Measurements from ENCODE around the gene AKAP12.
A peak's percentile ranks its signal among the peaks of the same experiment; 100 is the strongest.

AKAP12 gene

DNA sequence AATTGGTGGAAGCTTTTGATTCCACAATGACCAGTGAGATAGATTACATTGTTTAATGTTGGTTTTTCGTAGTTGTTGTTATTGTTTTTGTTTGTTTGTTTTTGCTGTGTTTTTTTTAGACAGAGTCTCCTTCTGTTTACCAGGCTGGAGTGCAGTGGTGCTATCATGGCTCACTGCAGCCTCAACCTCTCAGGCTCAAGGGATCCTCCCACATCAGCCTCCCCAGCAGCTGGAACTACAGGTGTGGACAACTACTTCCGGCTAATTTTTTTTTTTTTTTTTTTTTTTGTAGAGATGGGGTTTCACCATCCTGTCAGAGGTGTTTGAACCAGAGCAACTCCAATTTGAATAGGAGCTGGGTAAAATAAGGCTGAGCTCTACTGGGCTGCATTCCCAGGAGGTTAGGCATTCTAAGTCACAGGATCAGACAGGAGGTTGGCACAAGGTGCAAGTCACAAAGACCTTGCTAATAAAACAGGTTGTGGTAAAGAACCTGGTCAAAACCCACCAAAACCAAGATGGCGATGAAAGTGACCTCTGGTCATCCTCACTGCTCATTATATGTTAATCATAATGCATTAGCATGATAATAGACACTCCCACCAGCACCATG is 10.9 kb upstream of the AKAP12 start:
- H3K4me1 Mint-ChIP-seq = peaks cover 8% of the 10 kb centered on the region
- ATAC-seq (no peak), DNase-seq (ENCODE audit: low spot score in 2 of 2) (no peak)
- no peaks in the 10 kb centered on the region for H3K9me3 Mint-ChIP-seq
- H3K36me3 Mint-ChIP-seq = no peaks in the 10 kb centered on the region
- H3K4me3 Mint-ChIP-seq = no peak overlapping the region
- no peak overlapping the region for H3K27ac Mint-ChIP-seq

DNA sequence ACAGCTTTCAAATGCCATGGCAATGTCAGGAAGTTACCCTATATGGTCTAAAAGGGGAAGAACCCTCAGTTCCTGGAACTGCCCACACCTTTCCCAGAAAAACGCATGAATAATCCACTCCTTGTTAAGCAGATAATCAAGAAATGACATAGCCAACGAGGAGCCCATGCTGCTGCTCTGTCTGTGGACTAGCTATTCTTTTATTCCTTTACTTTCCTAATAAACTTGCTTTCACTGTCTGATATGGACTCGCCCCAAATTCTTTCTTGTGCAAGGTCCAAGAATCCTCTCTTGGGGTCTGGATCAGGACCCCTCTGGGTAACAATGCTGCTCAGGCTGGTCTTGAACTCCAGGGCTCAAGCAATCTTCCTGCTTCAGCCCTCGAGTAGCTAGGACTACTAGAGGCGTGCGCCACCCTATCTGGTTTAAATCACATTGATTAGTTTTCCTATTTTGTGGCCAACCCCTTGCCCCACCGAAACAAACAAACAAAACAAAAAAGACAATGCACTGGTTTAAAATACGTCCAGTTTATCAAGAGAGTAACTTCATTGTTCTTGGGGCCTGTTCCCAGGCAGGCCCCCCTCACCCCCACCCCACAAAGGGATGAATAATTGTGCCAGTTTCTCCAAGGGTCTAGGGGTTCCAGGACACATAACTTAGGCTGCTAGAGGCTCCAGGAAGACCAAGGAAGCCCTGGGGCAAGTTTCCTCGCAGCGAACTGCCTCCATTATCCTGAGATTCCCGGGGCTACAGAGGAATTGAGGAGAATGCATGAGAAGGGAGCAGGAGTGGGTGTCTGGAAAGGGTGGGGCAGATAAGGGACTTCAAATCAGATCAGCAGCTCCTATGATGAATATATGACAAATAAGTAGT is 10.1 kb upstream of the AKAP12 start:
- DNase-seq (ENCODE audit: low spot score in 2 of 2) (peak; percentile 41 to 72), ATAC-seq (peak; percentile 87)
- Mint-ChIP-seq H3K27ac (no peak overlapping the region), H3K9me3 (no peaks in the 10 kb centered on the region), H3K4me3 (no peak overlapping the region), H3K4me1 (peaks cover 8% of the 10 kb centered on the region), H3K36me3 (no peaks in the 10 kb centered on the region)

DNA sequence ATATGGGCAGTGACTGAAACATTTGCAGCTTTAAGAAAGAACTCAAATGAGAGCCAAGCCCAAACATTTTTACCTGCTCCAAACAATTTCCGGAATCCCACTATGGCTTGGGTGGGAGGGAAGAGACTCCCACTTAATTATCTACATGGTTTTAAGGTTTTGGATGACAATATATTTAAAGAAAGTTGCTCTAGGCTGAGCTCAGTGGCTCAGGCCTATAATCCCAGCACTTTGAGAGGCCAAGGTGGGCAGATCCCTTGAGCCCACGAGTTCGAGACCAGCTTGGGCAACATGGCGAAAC is 9.5 kb upstream of the AKAP12 start:
- Mint-ChIP-seq H3K4me3 (no peak overlapping the region), H3K27ac (no peak overlapping the region), H3K4me1 (peaks cover 8% of the 10 kb centered on the region), H3K36me3 (no peaks in the 10 kb centered on the region), H3K9me3 (no peaks in the 10 kb centered on the region)
- ATAC-seq (no peak), DNase-seq (ENCODE audit: low spot score in 2 of 2) (no peak)

DNA sequence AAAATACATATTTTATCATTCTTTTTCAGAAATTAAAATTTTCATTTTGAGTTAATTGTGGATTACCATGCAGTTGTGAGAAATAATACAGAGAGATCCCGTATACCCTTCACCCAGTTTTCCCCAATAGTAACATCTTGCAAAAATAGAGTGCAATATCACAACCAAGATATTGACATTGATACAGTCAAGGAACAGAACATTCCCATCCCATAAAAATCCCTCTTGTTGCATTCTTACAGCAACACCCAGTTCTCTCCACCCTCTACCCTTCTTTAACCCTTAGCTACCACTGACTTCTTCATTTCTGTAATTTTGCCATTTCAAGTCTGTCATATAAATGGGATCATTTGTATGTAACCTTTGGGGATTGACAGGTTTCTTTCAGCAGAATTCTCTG is 6.9 kb upstream of the AKAP12 start:
- no peaks in the 10 kb centered on the region for H3K36me3 Mint-ChIP-seq
- no peaks in the 10 kb centered on the region for H3K9me3 Mint-ChIP-seq

DNA sequence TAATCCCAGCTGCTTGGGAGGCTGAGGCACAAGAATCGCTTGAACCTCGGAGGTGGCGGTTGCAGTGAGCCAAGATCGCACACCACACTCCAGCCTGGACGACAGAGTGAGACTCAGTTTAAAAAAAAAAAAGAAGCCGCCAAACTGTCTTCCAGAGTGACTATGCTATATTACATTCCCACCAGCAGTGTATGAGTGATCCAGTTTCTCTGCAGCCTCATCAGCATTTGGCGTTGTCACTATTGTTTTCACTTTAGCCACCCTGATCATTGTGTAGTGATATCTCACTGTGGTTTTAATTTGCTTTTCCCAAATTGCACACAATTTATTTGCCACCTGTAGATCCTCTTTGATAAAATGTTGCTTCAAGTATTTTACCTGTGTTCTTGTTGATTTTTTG is 6.0 kb upstream of the AKAP12 start:
- no peak for ATAC-seq
- DNase-seq (ENCODE audit: low spot score in 2 of 2) = no peak
- Mint-ChIP-seq H3K9me3 (no peaks in the 10 kb centered on the region), H3K4me3 (no peak overlapping the region), H3K4me1 (peaks cover 8% of the 10 kb centered on the region), H3K27ac (no peak overlapping the region), H3K36me3 (no peaks in the 10 kb centered on the region)

More for the DNA sequence above, 6.9 kb upstream of the AKAP12 start:
- no peak overlapping the region for H3K4me3 Mint-ChIP-seq
- ATAC-seq (no peak), DNase-seq (ENCODE audit: low spot score in 2 of 2) (no peak)
- H3K4me1 Mint-ChIP-seq = peaks cover 8% of the 10 kb centered on the region
- no peak overlapping the region for H3K27ac Mint-ChIP-seq

DNA sequence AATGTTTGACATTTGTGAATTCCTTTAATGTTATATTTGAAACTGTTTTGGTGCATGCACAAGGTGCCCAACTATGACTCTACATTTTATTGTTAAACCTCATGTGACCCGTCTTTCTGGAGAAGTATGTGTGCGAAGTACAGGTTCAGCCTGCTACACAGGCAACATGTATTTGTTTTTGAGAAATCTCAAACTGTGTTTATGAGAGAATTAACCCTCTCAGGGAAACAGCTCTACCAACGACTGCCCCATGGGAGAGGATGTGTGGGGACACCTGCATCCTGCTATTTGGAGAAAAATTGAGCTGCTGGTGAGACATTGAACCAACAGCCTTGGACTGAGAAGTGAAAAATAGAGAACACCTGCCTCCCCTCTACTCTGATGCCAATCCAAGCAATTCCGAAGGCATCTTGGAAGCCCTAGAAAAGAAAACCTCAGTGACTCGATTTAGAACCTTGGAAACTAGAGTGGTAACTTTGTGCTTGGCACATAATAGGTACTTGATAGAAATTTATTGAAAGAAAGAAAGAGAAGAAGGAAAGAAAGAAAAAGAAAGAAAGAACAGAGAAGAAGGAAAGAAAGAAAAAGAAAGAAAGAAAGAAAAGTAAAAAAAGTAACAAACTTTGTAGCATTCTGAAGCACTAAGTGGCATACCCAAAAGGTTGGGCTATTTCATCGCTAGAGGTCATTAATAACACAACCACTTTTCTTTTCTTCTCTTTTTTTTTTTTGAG is 2.9 kb upstream of the AKAP12 start:
- ATAC-seq (no peak), DNase-seq (ENCODE audit: low spot score in 2 of 2) (no peak)
- Mint-ChIP-seq H3K9me3 (no peaks in the 10 kb centered on the region), H3K4me1 (no peaks in the 10 kb centered on the region), H3K36me3 (no peaks in the 10 kb centered on the region), H3K27ac (no peak overlapping the region), H3K4me3 (no peak overlapping the region)

DNA sequence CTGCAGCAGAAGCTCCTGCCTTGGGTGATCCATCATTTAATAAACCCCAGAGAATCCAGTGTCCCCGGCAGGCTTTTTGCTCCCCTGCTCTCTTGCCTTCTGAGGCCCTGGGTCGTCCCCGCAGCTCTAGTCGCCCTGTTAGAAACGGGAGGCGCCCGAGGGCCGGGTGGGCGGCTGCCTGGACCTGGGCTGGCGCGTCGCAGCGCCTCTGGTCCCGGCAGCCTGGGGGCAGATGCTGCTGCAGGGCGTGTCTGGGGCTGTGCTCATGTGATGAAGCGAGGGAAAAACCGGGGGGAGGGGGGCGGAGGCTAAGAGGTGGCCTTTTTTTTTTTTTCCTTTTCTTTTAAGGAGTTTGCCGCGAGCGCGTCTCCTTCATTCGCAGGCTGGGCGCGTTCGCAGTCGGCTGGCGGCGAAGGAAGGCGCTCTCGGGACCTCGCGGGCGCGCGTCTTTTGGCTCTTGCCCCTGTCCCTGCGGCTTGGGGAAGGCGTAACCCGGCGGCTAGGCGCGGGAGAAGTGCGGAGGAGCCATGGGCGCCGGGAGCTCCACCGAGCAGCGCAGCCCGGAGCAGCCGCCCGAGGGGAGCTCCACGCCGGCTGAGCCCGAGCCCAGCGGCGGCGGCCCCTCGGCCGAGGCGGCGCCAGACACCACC is 394 bp downstream of the AKAP12 start:
- H3K27ac Mint-ChIP-seq = no peak overlapping the region

DNA sequence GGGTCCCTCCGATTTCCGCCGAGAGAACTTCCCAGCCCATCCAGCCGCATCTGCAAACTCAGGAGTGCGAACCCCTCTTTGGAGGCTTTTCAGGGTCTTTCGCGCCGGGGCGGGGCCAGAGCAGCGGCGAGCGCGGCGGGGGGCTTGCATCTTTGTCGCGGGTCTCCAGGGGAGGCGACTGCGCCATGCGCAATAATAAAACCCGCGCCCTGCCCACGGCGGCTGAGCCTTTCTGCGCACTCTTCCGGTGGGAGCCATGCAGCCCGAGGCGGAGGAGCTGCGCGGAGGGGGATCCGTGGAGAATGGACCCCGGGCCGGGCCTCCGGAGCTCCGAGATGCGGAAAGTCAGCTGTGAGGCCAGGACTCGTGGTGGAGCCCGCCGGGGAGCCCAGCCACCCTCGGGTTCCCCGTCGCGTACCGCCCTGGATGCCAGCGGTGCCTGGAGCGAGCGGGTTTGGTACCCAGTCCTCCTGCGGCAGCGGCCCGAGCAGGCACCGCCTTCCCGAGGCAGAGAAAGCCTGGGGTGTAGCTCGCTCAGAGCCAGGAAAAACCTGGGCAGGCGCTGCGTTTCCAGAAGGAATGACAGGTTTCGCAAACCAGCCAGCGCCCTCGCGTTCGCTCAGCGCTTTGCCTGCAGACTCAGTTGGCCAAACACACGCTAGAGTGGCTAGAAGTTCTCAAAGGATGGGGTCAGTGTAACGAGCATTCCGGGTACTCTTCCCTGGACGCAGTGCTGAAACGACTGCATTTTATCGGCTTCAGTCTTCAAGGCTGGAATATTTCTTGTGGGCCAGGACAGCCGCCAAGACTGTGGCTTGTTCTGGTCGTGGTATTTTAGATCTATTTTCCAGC is 1.2 kb downstream of the AKAP12 start:
- Mint-ChIP-seq H3K4me3 (peak overlapping the region; percentile 69), H3K9me3 (no peaks in the 10 kb centered on the region), H3K27ac (no peak overlapping the region), H3K36me3 (no peaks in the 10 kb centered on the region), H3K4me1 (no peaks in the 10 kb centered on the region)
- peak; percentile 44 for ATAC-seq
- DNase-seq (ENCODE audit: low spot score in 2 of 2) = peak in 1 of 2 donors; percentile 50

More for the DNA sequence above, 394 bp downstream of the AKAP12 start:
- Mint-ChIP-seq H3K9me3 (no peaks in the 10 kb centered on the region), H3K4me1 (no peaks in the 10 kb centered on the region), H3K36me3 (no peaks in the 10 kb centered on the region), H3K4me3 (peak overlapping the region; percentile 69)
- ATAC-seq (peak; percentile 67), DNase-seq (ENCODE audit: low spot score in 2 of 2) (no peak)

DNA sequence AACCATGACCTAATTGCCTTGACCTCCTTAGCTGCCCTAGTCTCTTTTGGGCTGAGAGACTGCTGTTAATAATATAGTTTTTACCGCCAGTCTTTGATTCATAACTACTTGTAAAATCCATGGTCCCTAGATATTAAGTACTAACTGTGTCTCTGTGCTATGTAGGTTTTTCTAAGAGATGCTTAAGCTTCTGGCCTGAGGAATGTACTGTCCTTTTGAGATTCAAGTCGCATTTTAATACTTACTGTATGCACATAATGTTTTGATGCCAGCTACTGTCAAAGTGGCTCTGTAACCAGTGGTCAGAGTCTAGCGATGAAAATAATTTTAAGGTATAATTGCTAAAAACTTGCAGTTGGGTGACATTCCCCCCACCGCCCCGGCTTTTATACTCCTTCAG is 2.1 kb downstream of the AKAP12 start:
- no peaks in the 10 kb centered on the region for H3K36me3 Mint-ChIP-seq
- H3K4me1 Mint-ChIP-seq = no peaks in the 10 kb centered on the region
- ATAC-seq (no peak), DNase-seq (ENCODE audit: low spot score in 2 of 2) (no peak)
- H3K4me3 Mint-ChIP-seq = peak overlapping the region; percentile 69
- H3K27ac Mint-ChIP-seq = no peak overlapping the region
- H3K9me3 Mint-ChIP-seq = no peaks in the 10 kb centered on the region

DNA sequence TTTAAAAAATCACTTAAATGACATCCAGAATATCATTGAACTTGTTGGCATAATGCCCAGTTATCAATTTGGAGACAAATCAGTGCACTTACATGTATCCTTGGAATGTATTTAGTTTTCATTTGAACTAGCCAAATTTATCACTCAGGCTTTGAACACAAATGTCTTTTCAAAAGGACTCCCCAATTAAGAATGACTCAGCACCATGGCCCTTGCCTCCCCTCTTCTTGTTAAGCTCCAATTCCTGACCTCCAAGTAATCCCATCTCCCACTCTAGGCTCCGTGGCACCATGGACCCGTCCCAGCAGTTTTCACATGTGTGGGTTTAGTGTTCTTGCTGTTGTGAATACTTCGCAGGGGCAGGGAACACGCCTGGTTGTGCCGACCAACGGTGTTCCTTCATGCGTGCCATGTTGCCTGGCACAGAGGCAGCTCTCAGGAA is 2.7 kb downstream of the AKAP12 start:
- no peak overlapping the region for H3K4me3 Mint-ChIP-seq
- no peak overlapping the region for H3K27ac Mint-ChIP-seq
- DNase-seq (ENCODE audit: low spot score in 2 of 2) (no peak), ATAC-seq (no peak)
- no peaks in the 10 kb centered on the region for H3K9me3 Mint-ChIP-seq
- H3K4me1 Mint-ChIP-seq = no peaks in the 10 kb centered on the region
- no peaks in the 10 kb centered on the region for H3K36me3 Mint-ChIP-seq

DNA sequence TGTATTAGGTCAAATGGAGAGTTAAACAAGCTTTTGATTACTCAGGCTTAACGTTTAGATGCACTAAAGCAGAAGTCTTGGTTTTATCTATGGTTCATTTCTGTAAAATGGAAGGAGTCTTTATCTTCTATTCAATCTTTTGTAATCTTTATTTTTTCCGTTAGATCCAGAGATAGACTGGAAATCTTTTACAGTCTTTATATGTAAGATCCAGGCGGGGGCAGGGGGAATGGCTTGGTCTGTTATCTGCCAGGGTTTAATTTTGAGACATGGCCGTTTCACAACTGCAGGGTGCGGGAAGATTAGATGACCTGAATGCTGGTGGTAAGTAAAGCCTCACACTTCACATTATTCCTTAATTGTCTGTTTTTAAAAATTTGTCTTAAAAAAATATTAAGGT is 3.7 kb downstream of the AKAP12 start:
- H3K27ac Mint-ChIP-seq = no peak overlapping the region
- no peak for ATAC-seq

DNA sequence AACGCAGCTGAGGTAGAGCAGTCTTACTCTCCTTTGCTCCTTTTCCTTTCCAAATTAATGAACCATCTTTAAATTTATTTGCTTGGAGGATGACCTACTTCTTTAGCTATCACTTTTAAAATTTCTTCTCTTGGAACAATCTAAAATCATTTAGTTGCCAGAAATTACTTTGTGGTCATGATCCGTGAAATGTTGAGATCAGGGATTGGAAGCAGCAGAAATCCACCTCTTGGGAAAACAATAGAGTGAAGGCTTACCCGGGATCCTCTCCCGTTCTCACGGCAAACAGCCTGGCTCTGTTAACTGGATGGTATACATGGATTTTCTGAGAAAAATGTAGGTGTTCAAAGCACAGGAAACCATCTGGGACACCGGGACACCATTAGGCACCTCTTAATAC is 7.7 kb downstream of the AKAP12 start:
- ATAC-seq = no peak
- H3K36me3 Mint-ChIP-seq = no peaks in the 10 kb centered on the region
- H3K9me3 Mint-ChIP-seq = no peaks in the 10 kb centered on the region
- no peak for DNase-seq (ENCODE audit: low spot score in 2 of 2)
- H3K27ac Mint-ChIP-seq = no peak overlapping the region
- H3K4me3 Mint-ChIP-seq = no peak overlapping the region
- no peaks in the 10 kb centered on the region for H3K4me1 Mint-ChIP-seq

More for the DNA sequence above, 3.7 kb downstream of the AKAP12 start:
- no peaks in the 10 kb centered on the region for H3K36me3 Mint-ChIP-seq
- no peaks in the 10 kb centered on the region for H3K4me1 Mint-ChIP-seq
- DNase-seq (ENCODE audit: low spot score in 2 of 2) = no peak
- no peaks in the 10 kb centered on the region for H3K9me3 Mint-ChIP-seq
- no peak overlapping the region for H3K4me3 Mint-ChIP-seq

DNA sequence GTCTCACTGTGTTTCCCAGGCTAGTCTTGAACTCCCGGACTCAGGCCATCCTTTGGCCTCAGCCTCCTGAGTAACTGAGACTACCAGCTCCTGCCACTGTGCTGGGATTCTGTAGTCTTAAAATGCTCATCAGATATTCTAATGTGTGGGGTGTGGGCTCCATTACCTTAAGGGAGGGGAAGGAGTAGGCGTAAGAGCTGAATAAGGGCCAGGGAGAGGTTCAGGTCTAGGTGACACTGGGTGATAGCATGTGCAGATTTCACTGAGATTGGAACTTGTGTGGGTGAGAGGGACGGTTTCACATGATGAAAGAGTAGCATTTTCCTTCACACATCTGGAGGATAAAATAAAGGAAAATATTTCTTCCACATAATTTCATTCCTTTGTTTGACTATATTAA is 8.5 kb downstream of the AKAP12 start:
- Mint-ChIP-seq H3K36me3 (no peaks in the 10 kb centered on the region), H3K4me3 (no peak overlapping the region), H3K27ac (no peak overlapping the region), H3K4me1 (no peaks in the 10 kb centered on the region), H3K9me3 (no peaks in the 10 kb centered on the region)
- no peak for DNase-seq (ENCODE audit: low spot score in 2 of 2)
- ATAC-seq = no peak

DNA sequence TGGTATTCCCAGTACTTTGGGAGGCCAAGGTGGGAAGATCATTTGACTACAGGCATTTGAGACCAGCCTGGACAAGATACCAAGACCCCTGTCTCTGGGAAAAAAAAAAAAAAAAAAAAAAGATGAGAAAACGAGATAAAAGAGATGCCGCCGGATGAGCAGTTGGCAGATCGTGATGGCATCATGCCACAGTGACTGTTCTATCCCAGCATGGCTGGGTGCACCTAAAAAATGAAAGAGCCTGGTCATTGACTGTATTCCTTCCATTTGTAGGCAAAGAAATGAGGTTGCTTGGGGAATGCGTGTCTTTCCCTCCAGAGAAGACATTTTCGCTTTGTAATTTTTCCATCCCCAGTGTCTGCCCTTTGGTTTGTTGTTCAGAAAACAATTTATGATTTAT is 12.9 kb downstream of the AKAP12 start:
- ATAC-seq = no peak
- Mint-ChIP-seq H3K36me3 (no peaks in the 10 kb centered on the region), H3K4me1 (no peaks in the 10 kb centered on the region), H3K4me3 (no peak overlapping the region), H3K27ac (no peak overlapping the region), H3K9me3 (no peaks in the 10 kb centered on the region)
- DNase-seq (ENCODE audit: low spot score in 2 of 2) = no peak
